CD4-positive, alpha-beta T cell (primary cell): ENCODE data around the gene LGALS3BP. TPM values are rescaled to one million over a fixed set of nuclear protein-coding genes. Genes with fewer than 3 reads are reported as not detected.

Source experiments
- ATAC-seq: fragments of 200-7000 bp; cut with Tn5 transposase; one replicate; pipeline ENCODE4 v1.10.0; 2022; ENCODE audit warnings: mild to moderate bottlenecking; ENCODE audit not compliant: poor library complexity
- CTCF ChIA-PET: fragments of 350-600 bp; sonication (Branson Sonifier 250); formaldehyde crosslinking; loops from one replicate; lab custom pipeline; 2021; ENCODE audit warnings: antibody characterized with exemption, inconsistent platforms; lab: Charles Lee
- POLR2A ChIA-PET: fragments of 350-600 bp; sonication (Branson Sonifier 250); formaldehyde crosslinking; loops from one replicate; lab custom pipeline; 2021; ENCODE audit warnings: antibody characterized with exemption, inconsistent platforms; lab: Charles Lee
- DNase-seq, 14 experiments: peaks; one replicate each; pipeline ENCODE4 v3.0.0-alpha.2; 2013 to 2020; ENCODE audit warnings: mixed read lengths in 2 of 14
- H3K27ac ChIP-seq, 2 donors: one replicate each; pipeline versions ENCODE4 v1.5.1 to v1.7.0; 2013; ENCODE audit warnings: low read length in 2 of 2, low read depth in 1 of 2, mild to moderate bottlenecking in 1 of 2
- H3K27me3 ChIP-seq, 2 experiments: 1 replicate in 1 of 2; 2 replicates in 1 of 2; pipeline versions ENCODE4 v1.6.1 to v1.7.0; 2013; ENCODE audit warnings: low read length in 2 of 2, control low read depth in 1 of 2, mild to moderate bottlenecking in 1 of 2, moderate library complexity in 1 of 2; ENCODE audit not compliant: insufficient read depth in 2 of 2, control insufficient read depth in 1 of 2
- H3K36me3 ChIP-seq: one replicate; pipeline ENCODE4 v1.6.1; 2013; ENCODE audit warnings: low read length, control low read depth; ENCODE audit not compliant: insufficient read depth
- H3K4me1 ChIP-seq: one replicate; pipeline ENCODE4 v1.6.1; 2013; ENCODE audit warnings: low read length, control low read depth; ENCODE audit not compliant: insufficient read depth
- H3K4me3 ChIP-seq: one replicate; pipeline ENCODE4 v1.5.1; 2013; ENCODE audit warnings: mild to moderate bottlenecking, low read length, moderate library complexity
- H3K9me3 ChIP-seq, 2 experiments: 1 replicate in 1 of 2; 2 replicates in 1 of 2; pipeline versions ENCODE4 v1.6.1 to v1.7.0; 2013; ENCODE audit warnings: low read length in 2 of 2, mild to moderate bottlenecking in 2 of 2, control low read depth in 1 of 2, moderate library complexity in 1 of 2; ENCODE audit not compliant: control insufficient read depth in 1 of 2, insufficient read depth in 1 of 2
- H3K27ac Mint-ChIP-seq: one replicate; pipeline ENCODE4 v1.8.0; 2020; ENCODE audit warnings: mixed read lengths
- H3K27me3 Mint-ChIP-seq: one replicate; pipeline ENCODE4 v1.8.0; 2021; ENCODE audit warnings: mixed read lengths
- H3K36me3 Mint-ChIP-seq: one replicate; pipeline ENCODE4 v1.8.0; 2021; ENCODE audit warnings: low read depth, mixed read lengths
- H3K4me1 Mint-ChIP-seq: one replicate; pipeline ENCODE4 v1.8.0; 2021; ENCODE audit warnings: low read depth, mixed read lengths
- H3K4me3 Mint-ChIP-seq: one replicate; pipeline ENCODE4 v1.8.0; 2020; ENCODE audit warnings: mild to moderate bottlenecking, mixed read lengths
- H3K9me3 Mint-ChIP-seq: one replicate; pipeline ENCODE4 v1.8.0; 2020; ENCODE audit warnings: mixed read lengths
- CTCF ChIP-seq: fragments of 200-600 bp; IDR thresholded peaks from one replicate; pipeline ENCODE4 v1.8.0; 2022; ENCODE audit warnings: antibody characterized with exemption, mild to moderate bottlenecking
- intact Hi-C, 2 experiments: fragments of 100-400 bp; cut with DNase I in 1 of 2; cut with micrococcal nuclease in 1 of 2; formaldehyde crosslinking; loops; one replicate each; pipeline versions ENCODE4 v1.15.1 to v1.9.0; 2023 to 2025; cut with DNase I, micrococcal nuclease
- total RNA-seq, 174 experiments: library from RNA in 2 of 174; stranded (reverse) in 2 of 174; gene quantifications; one replicate each; pipeline ENCODE4 v1.2.3 and lab custom pipeline; 2021 to 2026

LGALS3BP gene
- total RNA-seq, 2 experiments from 2014 or later, result 38.8 to 41.0 TPM

GRCh38 chr17:78969865-78970264 lies 9.9 kb downstream of the LGALS3BP start:
- Histone ChIP-seq H3K4me3 (no peak overlapping the region), H3K9me3 (peaks cover 0 to 9% of the 10 kb centered on the region in 2 experiments), H3K36me3 (peaks cover 13% of the 10 kb centered on the region), H3K27me3 (no peaks in the 10 kb centered on the region), H3K4me1 (peaks cover 11% of the 10 kb centered on the region), H3K27ac (no peak overlapping the region)
- Mint-ChIP-seq H3K36me3 (peaks cover 12% of the 10 kb centered on the region), H3K4me1 (peaks cover 7% of the 10 kb centered on the region), H3K4me3 (no peak overlapping the region), H3K27ac (no peak overlapping the region), H3K27me3 (no peaks in the 10 kb centered on the region), H3K9me3 (no peaks in the 10 kb centered on the region)
- TF ChIP-seq CTCF, result no peak
- ChIA-PET POLR2A (no interaction called here), CTCF (no interaction called here)
- intact Hi-C loops, result loop anchor here in 1 of 2 experiments (2.0 kb wide), 1 partner anchor 525 kb away; no protein-coding TSS in a partner anchor
- no peak for ATAC-seq
- DNase-seq, result no peak

- H3K36me3 ChIP-seq, result peaks cover 10% of the 10 kb centered on the region
- ChIA-PET POLR2A (no interaction called here), CTCF (no interaction called here)
- Mint-ChIP-seq H3K27ac (no peak overlapping the region), H3K9me3 (no peaks in the 10 kb centered on the region), H3K4me1 (peaks cover 7% of the 10 kb centered on the region), H3K4me3 (no peak overlapping the region), H3K36me3 (peaks cover 9% of the 10 kb centered on the region), H3K27me3 (no peaks in the 10 kb centered on the region)
- no peaks in the 10 kb centered on the region for H3K27me3 ChIP-seq
- H3K9me3 ChIP-seq, result peaks cover 0 to 9% of the 10 kb centered on the region in 2 experiments
- no peak overlapping the region for H3K4me3 ChIP-seq
- H3K4me1 ChIP-seq, result peaks cover 11% of the 10 kb centered on the region
- intact Hi-C loops, result no loop called here
- TF ChIP-seq CTCF, result no peak
- no peak for ATAC-seq
- DNase-seq, result no peak
- H3K27ac ChIP-seq, result no peak overlapping the region
Observed at GRCh38 chr17:78967782-78968362, 11.9 kb downstream of the LGALS3BP start.

- ATAC-seq (no peak), DNase-seq (no peak)
- Histone ChIP-seq H3K4me3 (no peak overlapping the region), H3K27me3 (no peaks in the 10 kb centered on the region), H3K27ac (no peak overlapping the region), H3K36me3 (peaks cover 7% of the 10 kb centered on the region), H3K9me3 (peaks cover 0 to 4% of the 10 kb centered on the region in 2 experiments), H3K4me1 (peaks cover 11% of the 10 kb centered on the region)
- peaks cover 7% of the 10 kb centered on the region for H3K4me1 Mint-ChIP-seq
- ChIA-PET CTCF (no interaction called here), POLR2A (interaction anchor here (0.8 kb wide), 1 partner anchor 43 kb away, joined by 3 read pairs; no protein-coding TSS in a partner anchor)
- H3K27me3 Mint-ChIP-seq, result no peaks in the 10 kb centered on the region
- H3K36me3 Mint-ChIP-seq, result peaks cover 9% of the 10 kb centered on the region
- intact Hi-C loops, result no loop called here
- no peaks in the 10 kb centered on the region for H3K9me3 Mint-ChIP-seq
- TF ChIP-seq CTCF, result no peak
- H3K4me3 Mint-ChIP-seq, result no peak overlapping the region
- H3K27ac Mint-ChIP-seq, result no peak overlapping the region
Observed at GRCh38 chr17:78966910-78967600, 12.7 kb downstream of the LGALS3BP start.
